Measurements from ENCODE around the gene LIN37.
"Not testable (repeated sequence)": the region's sequence is repeated elsewhere in the genome, so short reads cannot be mapped to it uniquely, and the experiment has no call there.

Gene LIN37

GRCh38 chr19:35719402-35720162 lies 28.8 kb upstream of the LIN37 start:
- no peak for DNase-seq (ENCODE audit: low spot score)

DNA sequence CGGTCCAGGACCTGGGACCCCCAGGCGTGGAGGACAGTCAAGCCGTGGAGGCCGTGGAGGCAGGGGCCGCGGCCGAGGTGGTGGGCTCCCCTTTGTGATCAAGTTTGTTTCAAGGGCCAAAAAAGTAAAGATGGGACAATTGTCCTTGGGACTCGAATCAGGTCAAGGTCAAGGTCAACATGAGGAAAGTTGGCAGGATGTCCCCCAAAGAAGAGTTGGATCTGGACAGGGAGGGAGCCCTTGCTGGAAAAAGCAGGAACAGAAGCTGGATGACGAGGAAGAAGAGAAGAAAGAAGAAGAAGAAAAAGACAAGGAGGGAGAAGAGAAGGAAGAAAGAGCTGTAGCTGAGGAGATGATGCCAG lies 28.2 kb upstream of the LIN37 start:
- DNase-seq (ENCODE audit: low spot score) = no peak

GRCh38 chr19:35720648-35721047 lies 27.7 kb upstream of the LIN37 start:
- DNase-seq (ENCODE audit: low spot score) = no peak

- no peak for DNase-seq (ENCODE audit: low spot score)
These were observed 27.0 kb upstream of the LIN37 start for GRCh38 chr19:35721374-35721773.

DNA sequence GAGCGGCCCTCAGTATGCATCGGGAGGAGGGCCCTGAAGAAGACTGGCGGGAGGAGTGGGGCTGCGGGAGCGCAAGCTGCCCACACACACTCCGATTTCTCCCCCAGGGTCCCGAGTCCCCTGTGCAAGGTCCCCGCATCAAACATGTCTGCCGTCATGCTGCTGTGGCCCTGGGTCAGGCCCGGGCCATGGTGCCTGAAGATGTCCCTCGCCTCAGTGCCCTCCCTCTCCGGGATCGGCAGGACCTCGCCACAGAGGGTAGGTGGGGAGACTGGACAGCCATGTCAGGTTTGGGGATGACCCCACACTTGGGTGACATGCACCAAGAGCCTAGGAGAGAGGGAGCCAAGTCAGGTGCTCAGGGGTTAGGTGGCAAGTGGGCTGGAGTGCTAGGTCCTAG lies 25.9 kb upstream of the LIN37 start:
- no peak for DNase-seq (ENCODE audit: low spot score)

GRCh38 chr19:35722897-35723296 lies 25.5 kb upstream of the LIN37 start:
- no peak for DNase-seq (ENCODE audit: low spot score)

- no peak for DNase-seq (ENCODE audit: low spot score)
These were observed 24.7 kb upstream of the LIN37 start for GRCh38 chr19:35723671-35724070.

DNA sequence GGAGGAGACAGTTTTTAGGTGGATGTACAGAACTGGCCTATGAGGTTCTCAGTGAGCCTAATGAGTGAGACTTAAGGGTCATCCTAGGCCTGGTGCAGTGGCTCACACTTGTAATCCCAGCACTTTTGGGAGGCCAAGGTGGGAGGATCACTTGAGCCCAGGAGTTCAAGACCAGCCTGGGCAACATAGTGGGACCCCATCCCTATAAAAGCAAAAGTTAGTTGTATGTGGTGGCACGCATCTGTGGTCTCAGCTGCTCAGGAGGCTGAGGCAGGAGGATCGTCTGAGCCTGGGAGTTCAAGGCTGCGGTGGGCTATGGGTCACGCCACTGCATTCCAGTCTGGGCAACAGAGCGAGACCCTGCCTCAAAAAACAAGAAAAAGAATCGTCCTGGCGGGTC lies 24.2 kb upstream of the LIN37 start:
- not testable (repeated sequence) for DNase-seq (ENCODE audit: low spot score)

- DNase-seq (ENCODE audit: low spot score) = no peak
These were observed 23.8 kb upstream of the LIN37 start for GRCh38 chr19:35724560-35724959.

DNA sequence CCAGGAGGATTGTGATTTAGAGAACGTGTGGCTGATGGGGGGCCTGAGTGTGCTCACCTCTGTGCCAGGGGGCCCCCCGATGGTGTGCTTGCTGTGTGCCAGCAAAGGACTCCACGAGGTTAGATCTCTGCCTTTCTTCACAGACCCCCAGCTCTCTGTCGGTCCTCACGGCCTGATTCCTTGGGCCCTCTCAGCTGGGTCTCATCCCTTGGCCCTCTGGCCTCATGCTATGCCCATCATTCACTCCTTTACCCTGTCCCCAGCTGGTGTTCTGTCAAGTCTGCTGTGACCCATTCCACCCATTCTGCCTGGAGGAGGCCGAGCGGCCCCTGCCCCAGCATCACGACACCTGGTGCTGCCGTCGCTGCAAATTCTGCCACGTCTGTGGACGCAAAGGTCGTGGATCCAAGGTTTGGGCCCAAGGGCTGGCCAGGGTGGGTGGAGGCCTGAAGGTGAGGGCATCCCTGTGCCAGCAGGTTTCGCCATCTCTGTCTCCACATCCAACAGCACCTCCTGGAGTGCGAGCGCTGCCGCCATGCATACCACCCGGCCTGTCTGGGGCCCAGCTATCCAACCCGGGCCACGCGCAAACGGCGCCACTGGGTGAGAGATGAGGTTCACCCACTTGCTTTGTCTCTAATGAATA lies 23.0 kb upstream of the LIN37 start:
- DNase-seq (ENCODE audit: low spot score) = no peak

DNA sequence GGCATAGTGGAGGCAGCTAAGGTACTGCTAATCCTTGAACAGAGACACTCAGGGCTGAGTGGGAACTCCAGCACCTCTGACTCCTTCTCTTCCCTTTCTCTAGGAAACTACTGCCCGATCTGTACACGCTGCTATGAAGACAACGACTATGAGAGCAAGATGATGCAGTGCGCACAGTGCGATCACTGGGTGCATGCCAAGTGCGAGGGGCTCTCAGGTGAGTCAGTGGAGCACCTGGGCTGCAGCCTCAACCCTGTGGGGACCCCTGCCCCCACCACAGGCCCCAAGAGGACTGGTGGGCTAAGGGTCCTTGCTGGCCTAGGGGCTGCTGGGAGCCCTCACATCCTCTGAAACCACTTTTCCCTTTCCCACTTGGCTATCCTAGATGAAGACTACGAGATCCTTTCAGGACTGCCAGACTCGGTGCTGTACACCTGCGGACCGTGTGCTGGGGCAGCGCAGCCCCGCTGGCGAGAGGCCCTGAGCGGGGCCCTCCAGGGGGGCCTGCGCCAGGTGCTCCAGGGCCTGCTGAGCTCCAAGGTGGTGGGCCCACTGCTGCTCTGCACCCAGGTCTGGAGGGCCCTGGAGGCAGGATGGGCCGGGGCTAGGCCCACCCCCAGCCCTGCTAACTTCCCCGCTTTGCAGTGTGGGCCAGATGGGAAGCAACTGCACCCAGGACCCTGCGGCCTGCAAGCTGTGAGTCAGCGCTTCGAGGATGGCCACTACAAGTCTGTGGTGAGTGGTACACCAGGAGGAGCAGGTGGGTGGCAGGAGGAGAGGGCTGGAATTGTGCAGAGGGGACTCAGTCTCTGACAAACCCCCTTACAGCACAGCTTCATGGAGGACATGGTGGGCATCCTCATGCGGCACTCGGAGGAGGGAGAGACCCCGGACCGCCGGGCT lies 21.1 kb upstream of the LIN37 start:
- DNase-seq (ENCODE audit: low spot score) = no peak

DNA sequence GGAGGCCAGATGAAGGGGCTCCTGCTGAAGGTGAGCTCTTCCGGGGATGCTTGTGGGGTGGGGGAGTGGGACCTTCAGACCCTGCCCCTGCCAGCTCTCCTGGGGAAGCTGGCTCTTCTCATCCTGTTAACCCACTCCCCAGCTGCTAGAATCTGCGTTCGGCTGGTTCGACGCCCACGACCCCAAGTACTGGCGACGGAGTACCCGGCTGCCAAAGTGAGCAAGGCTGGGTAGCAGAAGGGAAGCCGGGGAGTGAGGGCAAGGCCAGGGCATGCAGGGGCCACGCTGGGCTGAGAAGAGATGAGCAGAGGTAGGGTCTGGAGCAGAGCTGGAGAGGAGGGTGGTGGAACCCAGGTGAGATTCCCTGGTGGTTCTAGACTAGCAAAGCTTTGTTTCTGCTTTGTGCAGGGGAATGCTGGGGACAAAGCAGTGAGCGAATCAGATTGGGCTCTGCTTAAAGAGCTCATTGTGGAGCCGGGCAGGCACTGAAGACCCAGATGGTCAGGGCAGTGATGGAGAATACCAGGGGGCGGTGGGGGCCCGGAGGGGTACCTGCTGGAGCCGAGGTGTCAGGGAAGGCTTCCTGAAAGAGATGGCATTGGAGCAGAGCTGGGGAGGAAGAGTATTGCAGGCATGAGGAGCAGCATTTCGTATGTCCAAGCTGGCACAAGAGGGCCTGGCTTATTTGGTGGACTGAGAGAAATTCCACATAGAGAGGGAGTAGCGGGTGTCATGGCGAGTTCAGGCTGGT lies 20.2 kb upstream of the LIN37 start:
- DNase-seq (ENCODE audit: low spot score) = no peak

DNA sequence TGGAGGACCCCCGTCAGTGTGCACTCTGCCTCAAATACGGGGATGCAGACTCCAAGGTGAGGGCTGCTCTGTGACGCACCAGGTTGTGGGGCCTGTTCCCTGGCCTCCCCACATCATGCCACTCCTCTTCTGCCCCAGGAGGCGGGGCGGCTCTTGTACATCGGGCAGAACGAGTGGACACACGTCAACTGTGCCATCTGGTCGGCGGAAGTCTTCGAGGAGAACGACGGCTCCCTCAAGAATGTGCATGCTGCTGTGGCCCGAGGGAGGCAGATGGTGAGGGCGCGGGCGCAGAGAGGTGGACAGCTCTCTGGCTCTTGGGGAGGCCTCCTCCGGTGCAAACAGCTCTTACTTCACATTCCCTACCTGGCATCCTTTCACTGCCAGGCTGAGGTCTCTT lies 19.4 kb upstream of the LIN37 start:
- DNase-seq (ENCODE audit: low spot score) = no peak

- DNase-seq (ENCODE audit: low spot score) = no peak
These were observed 18.6 kb upstream of the LIN37 start for GRCh38 chr19:35729763-35730162.

DNA sequence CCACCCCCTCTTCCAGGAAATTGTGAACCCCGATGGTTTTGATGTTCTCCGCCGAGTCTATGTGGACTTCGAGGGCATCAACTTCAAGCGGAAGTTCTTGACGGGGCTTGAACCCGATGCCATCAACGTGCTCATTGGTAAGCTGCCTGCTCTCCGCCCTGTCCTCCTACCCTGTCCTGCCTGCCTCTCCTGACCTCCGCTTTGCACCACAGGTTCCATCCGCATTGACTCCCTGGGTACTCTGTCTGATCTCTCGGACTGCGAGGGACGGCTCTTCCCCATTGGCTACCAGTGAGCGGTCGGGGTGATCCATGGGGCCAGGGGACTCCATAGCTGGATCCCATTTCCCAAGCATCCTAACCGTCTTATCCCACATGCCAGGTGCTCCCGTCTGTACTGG lies 18.1 kb upstream of the LIN37 start:
- no peak for DNase-seq (ENCODE audit: low spot score)

DNA sequence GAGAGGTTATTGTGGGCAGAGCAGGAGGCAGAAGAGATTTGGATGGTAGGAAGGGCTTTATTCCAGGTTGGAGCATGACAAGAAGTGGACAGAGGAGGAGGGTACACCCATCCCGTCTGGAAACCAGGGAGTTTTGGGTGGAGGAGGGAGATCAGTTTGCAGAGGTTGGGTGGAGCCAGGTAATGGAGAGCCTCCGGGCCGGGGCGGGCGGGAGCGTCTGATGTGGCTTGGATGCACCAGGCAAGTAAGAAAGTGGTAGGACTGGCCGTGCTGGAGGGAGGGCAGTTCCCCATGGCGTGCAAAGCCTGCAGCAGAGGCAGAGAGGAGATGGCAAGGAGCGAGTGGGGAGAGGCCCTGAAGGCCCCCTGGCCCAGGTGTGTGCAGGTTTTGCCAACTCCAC lies 17.0 kb upstream of the LIN37 start:
- DNase-seq (ENCODE audit: low spot score) = no peak

DNA sequence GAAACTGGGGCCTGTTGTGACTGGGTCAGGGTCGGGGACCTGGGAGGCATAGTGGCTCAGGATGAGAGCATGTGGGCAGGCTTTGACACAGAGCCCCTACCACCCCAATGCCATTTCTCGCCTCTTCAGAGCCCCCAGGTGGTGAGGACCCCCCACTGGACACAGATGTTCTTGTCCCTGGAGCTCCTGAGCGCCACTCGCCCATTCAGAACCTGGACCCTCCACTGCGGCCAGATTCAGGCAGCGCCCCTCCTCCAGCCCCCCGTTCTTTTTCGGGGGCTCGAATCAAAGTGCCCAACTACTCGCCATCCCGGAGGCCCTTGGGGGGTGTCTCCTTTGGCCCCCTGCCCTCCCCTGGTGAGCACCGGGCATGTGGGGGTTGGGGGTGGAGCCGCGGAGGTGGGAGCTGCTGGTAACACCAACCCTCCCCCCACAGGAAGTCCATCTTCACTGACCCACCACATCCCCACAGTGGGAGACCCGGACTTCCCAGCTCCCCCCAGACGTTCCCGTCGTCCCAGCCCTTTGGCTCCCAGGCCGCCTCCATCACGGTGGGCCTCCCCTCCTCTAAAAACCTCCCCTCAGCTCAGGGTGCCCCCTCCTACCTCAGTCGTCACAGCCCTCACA lies 16.5 kb upstream of the LIN37 start:
- no peak for DNase-seq (ENCODE audit: low spot score)

DNA sequence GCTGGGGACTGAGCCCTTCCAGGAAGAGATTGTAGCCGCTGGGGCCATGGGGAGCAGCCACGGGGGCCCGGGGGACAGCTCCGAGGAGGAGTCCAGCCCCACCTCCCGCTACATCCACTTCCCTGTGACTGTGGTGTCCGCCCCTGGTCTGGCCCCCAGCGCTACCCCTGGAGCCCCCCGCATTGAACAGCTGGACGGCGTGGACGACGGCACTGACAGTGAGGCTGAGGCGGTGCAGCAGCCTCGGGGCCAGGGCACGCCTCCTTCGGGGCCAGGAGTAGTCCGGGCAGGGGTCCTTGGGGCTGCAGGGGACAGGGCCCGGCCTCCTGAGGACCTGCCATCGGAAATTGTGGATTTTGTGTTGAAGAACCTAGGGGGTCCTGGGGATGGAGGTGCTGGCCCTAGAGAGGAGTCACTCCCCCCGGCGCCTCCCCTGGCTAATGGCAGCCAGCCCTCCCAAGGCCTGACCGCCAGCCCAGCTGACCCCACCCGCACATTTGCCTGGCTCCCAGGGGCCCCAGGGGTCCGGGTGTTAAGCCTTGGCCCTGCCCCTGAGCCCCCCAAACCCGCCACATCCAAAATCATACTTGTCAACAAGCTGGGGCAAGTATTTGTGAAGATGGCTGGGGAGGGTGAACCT lies 15.7 kb upstream of the LIN37 start:
- no peak for DNase-seq (ENCODE audit: low spot score)

GRCh38 chr19:35733180-35734125 lies 14.9 kb upstream of the LIN37 start:
- DNase-seq (ENCODE audit: low spot score) = no peak

GRCh38 chr19:35734273-35734672 lies 14.1 kb upstream of the LIN37 start:
- no peak for DNase-seq (ENCODE audit: low spot score)
